GM12875 (cell line): ENCODE results near the gene SNTN.

Source experiments
- H3K4me3 ChIP-seq: one replicate; pipeline ENCODE4 v1.5.1; 2011; ENCODE audit warnings: low read depth, low read length, control low read depth
- CTCF ChIP-seq: IDR thresholded peaks from 2 replicates; pipeline ENCODE4 v1.5.1; 2011; ENCODE audit warnings: low read depth, mild to moderate bottlenecking, control low read depth, inconsistent platforms, low read length, moderate library complexity, borderline replicate concordance; ENCODE audit not compliant: insufficient read depth

The SNTN gene

GRCh38 chr3:63689285-63689684 lies 36.8 kb downstream of the SNTN start:
- no peak overlapping the region for H3K4me3 ChIP-seq
- no peak for TF ChIP-seq CTCF

GRCh38 chr3:63693351-63693750 lies 40.9 kb downstream of the SNTN start:
- TF ChIP-seq CTCF = no peak
- no peak overlapping the region for H3K4me3 ChIP-seq

- no peak for TF ChIP-seq CTCF
- no peak overlapping the region for H3K4me3 ChIP-seq
Measured at GRCh38 chr3:63705092-63705645, 52.7 kb downstream of the SNTN start.

- no peak overlapping the region for H3K4me3 ChIP-seq
- TF ChIP-seq CTCF = no peak
Measured at GRCh38 chr3:63706321-63707085, 54.0 kb downstream of the SNTN start.

GRCh38 chr3:63707731-63708130 lies 55.3 kb downstream of the SNTN start:
- no peak overlapping the region for H3K4me3 ChIP-seq

GRCh38 chr3:63709576-63709975 lies 57.1 kb downstream of the SNTN start:
- TF ChIP-seq CTCF = no peak
- H3K4me3 ChIP-seq = no peak overlapping the region

More at GRCh38 chr3:63707731-63708130, 55.3 kb downstream of the SNTN start:
- TF ChIP-seq CTCF = no peak
